Activated CD8-positive, alpha-beta memory T cell treated with anti-CD3 and anti-CD28 coated beads, Interleukin-2, amount 50 U/mL, for 48 hours (primary cell): ENCODE data around the gene SLC25A43.

Source experiments
- DNase-seq: peaks from one replicate; pipeline ENCODE4 v3.0.0-alpha.2; 2020

The SLC25A43 gene

DNA sequence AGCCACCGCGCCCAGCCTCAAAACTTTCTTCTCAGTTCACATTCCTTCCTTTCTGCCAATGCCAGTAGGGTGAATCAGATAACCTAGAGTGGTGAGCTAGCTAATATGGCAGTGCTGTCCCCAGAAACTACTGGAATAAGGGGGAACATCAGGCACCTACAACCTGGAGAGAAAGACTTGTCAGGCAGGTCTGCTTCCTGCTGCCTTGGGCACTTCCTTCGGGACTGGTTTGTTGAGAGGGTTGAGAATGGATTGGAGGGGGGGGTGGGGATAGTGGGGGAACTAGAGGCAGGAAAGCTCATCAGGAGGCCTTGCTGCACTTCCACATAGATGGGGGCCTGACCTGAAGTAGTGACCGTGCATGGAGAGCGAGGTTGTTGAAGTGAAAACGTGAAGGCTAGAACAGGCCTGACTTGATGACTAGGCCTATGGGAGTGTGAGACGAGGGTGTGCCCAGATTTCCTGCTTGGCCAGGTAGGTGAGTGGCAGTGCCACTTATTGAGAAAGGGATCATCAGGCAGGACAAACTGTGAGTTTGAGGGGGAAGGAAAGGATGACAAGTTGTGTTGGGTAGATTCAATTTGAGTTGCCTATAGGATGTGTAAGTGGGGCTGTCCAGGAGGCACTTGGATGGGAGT is 102.5 kb downstream of the SLC25A43 start:
- no peak for DNase-seq

DNA sequence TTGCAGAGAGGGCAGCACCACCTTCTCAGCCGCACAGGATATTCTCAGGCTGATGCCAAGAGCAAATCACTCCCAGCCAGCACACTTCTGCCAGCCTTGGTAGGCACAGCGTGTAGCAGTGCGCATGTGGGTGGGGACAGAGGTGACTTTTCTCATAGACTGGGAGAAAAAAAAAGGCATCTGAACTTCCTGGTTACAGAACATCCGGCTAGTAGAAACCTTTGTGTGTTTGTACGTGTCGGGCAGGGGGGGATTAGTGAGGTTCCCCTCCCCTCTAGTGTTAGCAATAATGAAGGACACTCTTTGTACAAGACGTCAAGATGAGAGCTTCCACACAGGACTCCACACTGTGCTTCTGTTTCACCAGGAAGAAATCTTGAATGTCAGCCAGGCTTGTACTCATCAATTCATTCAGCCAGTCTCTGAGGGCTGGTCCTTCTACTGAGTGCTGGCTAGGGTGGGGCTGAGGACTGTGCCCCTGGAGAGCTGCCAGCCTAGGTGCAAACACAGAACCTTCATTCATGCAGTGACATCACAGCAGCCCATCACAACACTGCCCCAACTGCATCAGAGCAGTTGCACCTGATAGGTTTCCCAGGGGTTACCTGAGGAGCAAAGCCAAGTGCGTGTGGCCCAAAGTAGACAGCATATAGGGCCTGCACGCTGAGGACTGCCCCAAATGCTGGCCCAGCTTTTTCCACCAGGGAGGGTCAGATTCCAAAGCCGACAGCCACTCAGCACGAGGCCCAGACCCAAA is 103.8 kb downstream of the SLC25A43 start:
- no peak for DNase-seq

DNA sequence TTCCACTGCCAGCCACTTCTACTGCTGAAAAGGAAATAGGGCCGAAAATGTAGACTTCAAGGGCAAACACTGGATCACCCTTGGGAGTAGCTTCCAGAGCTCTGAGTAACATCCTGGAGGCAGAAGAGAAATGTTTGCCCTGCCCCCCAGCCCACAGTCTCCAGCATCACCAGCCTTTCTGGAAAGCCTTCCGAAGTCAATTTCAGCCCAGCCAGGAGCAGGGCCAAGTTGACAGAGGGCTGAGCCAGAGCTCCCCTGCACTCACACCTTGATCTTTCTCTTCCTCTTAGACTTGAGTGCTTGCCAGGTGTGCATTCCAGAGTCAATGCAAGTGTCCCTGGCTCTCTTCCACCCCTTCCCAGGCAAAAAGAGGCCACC is 104.3 kb downstream of the SLC25A43 start:
- no peak for DNase-seq
